ENCODE data around the gene RAB14. TPM values are rescaled to one million over a fixed set of nuclear protein-coding genes. Genes with fewer than 3 reads are reported as not detected.
"Not testable (repeated sequence)": the region's sequence is repeated elsewhere in the genome, so short reads cannot be mapped to it uniquely, and the experiment has no call there.

RAB14 gene
- total RNA-seq, 2 experiments from 2014 or later, result 66.5 to 68.9 TPM

DNA sequence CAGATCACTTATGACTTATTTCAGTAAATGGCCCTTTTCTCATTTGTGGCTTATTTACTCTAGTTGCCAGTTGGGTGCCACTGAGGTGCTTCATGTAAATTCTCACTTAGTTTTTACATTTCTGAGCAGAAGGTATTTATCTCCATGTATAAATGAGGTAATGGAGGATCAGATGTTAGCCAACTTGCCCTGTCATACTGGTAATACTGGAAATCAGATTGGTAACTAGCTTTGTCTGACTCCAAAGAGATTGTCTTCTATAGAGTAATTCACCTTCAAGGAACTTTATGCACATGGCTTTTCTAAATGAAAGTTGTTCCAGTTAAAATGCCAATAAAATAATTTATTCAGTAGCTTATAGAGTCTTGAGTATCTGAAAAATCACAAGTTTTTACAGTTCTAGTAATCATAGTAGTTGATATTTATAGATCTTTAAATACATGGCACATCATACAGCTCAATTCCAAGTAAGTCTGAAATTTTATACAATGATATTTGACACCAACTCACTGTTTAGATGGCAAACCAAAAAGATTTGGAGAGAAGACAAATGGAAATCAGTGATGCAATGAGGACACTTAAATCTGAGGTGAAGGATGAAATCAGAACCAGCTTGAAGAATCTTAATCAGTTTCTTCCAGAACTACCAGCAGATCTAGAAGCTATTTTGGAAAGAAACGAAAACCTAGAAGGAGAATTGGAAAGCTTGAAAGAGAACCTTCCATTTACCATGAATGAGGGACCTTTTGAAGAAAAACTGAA is 28.8 kb downstream of the RAB14 start:
- CTCF ChIA-PET, result no interaction called here
- POLR2A ChIA-PET, result no interaction called here

GRCh38 chr9:121171236-121171635 is 30.4 kb downstream of the RAB14 start:
- CTCF ChIA-PET, result interaction anchor here (1.4 kb wide), 1 partner anchor 33 kb away, joined by 3 read pairs; no protein-coding TSS in a partner anchor
- POLR2A ChIA-PET, result no interaction called here

DNA sequence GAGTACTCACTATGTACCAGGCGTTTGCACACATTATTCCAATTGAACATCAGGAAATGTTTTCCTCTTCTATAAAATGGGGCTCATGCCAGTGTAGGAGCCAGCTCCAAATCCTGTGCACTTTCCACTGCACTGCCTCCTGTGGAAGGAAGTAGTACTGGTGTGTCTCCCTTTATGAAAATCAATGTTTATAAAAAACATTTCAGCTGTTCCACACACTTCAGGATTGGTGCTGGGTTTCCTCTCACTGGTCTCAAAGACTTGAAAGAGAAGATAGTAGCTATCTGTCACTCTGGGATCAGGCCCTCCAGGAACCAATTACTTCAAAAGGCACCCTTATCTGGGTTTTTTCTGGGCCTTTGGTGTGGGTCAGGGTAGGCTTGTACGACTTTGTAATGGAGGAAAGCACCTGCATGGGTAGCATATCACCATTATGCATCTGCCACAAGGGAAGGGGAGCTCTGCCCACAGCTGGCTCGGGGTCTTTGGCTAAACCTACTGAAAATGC is 32.5 kb downstream of the RAB14 start:
- POLR2A ChIA-PET, result no interaction called here
- CTCF ChIA-PET, result interaction anchor here (1.2 to 1.7 kb wide), 3 partner anchors 17 to 250 kb away, joined by 3 to 5 read pairs (median 3); no protein-coding TSS in a partner anchor

DNA sequence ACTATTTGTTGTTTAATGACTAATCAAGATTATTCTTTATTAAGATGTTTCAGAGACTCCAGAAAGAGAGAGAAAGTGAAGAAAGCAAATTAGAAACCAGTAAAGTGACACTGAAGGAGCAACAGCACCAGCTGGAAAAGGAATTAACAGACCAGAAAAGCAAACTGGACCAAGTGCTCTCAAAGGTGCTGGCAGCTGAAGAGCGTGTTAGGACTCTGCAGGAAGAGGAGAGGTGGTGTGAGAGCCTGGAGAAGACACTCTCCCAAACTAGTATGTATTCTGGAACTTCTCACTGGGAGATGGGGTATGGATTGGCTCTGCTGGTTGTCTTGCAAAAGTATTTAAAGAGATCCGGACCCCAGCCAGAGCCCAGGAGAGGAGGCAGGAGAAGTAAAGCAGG is 33.6 kb downstream of the RAB14 start:
- ChIA-PET POLR2A (no interaction called here), CTCF (no interaction called here)

GRCh38 chr9:121160025-121160424 is 41.6 kb downstream of the RAB14 start:
- ChIA-PET CTCF (no interaction called here), POLR2A (no interaction called here)

GRCh38 chr9:121157939-121158338 is 43.7 kb downstream of the RAB14 start:
- ChIA-PET CTCF (no interaction called here), POLR2A (no interaction called here)

DNA sequence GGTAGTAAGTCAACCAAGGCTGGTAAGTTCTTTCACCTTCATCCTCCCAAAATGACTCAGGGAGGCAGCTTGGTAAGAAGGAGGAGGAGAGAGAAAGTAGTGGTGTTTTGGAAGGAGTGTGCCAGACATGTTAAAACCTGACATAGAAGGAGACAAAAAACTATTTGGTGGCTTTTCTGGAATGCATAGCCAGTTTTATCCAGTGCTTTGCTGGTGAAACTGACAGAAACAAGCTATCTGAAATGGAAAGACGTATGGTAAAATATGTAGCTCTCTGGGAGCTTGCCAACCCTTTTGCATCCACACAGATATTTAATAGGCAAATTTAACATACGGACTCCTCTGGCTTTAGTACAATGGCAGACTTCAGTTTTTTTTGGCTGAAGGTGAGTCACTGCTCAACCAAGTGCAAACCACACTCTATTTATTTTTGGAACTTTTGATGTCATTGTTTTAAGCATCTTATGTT is 45.4 kb downstream of the RAB14 start:
- CTCF ChIA-PET, result no interaction called here
- POLR2A ChIA-PET, result no interaction called here

DNA sequence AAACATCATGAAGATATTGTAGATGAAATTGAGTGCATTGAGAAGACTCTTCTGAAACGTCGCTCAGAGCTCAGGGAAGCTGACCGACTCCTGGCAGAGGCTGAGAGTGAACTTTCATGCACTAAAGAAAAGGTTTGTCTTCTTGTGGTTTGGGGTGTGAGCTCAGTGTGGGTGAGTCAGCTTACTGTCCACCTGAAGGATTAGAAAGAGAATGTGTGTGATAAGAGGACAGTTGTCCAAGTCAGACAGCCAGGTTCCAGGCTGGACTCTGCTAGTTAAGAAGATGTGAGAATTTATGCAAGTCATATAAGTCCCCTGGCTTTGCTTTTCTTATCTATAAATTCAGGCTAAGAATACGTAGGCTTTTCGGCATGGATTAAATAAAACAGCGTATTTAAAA is 46.9 kb downstream of the RAB14 start:
- CTCF ChIA-PET, result no interaction called here
- POLR2A ChIA-PET, result no interaction called here

DNA sequence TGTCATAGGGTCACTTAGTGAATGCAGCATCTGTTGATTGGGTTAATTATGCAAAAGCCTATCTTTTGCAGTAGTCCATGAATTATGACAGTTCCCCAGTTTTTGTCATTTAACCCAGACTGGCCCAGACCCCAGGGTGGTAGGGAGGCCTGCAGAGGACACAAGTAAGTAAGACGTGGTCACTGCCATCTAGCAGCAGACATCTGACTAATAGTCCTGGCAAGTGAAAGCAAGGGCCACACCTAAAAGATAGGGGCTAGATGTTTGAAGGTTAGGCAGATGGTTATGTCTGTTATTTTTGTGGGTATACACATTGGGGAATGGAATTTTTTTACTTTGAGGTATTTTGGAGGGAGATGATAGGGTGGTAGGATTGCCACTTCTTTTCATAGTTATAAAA is 48.0 kb downstream of the RAB14 start:
- ChIA-PET CTCF (no interaction called here), POLR2A (no interaction called here)

GRCh38 chr9:121150188-121150587 is 51.5 kb downstream of the RAB14 start:
- CTCF ChIA-PET, result no interaction called here
- POLR2A ChIA-PET, result no interaction called here

- ChIA-PET CTCF (interaction anchor here (0.5 kb wide), 1 partner anchor 22 kb away, joined by 3 read pairs; no protein-coding TSS in a partner anchor), POLR2A (no interaction called here)
Observed at GRCh38 chr9:121144482-121144881, 57.2 kb downstream of the RAB14 start.

DNA sequence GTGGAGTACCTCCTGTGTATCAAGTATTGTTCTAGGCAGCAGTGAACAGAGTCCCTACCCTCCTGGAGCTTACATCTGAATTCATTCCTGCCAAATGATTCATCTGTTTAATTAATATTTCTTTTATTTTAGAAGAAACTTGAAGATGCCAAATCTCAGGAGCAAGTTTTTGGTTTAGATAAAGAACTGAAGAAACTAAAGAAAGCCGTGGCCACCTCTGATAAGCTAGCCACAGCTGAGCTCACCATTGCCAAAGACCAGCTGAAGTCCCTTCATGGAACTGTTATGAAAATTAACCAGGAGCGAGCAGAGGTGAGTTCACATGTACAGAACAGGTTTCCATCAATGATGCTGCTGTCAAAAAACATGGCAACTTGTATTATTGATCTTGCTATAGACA is 57.9 kb downstream of the RAB14 start:
- ChIA-PET CTCF (no interaction called here), POLR2A (no interaction called here)

DNA sequence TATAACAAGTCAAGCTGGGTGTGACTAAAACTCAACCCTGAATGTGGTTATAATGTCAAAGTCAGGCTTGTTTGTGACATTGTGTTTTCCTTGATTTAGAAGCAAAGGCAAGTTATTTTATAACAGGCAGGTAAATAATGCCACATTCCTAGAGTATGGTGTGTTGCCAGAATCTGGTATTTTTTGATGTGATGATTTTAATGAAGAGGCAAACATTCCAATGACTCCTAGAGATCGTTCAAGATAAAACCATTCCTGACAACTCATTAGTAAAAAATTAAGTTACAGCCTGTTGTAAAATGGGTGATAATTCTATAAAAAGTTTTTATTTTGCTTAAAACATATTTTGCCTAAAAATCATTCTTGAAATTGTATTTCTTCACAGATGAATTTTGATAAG is 60.0 kb downstream of the RAB14 start:
- POLR2A ChIA-PET, result no interaction called here
- CTCF ChIA-PET, result no interaction called here

- CTCF ChIA-PET, result no interaction called here
- POLR2A ChIA-PET, result no interaction called here
Observed at GRCh38 chr9:121141306-121141705, 60.4 kb downstream of the RAB14 start.

- ChIA-PET POLR2A (no interaction called here), CTCF (no interaction called here)
Observed at GRCh38 chr9:121140162-121140561, 61.5 kb downstream of the RAB14 start.

DNA sequence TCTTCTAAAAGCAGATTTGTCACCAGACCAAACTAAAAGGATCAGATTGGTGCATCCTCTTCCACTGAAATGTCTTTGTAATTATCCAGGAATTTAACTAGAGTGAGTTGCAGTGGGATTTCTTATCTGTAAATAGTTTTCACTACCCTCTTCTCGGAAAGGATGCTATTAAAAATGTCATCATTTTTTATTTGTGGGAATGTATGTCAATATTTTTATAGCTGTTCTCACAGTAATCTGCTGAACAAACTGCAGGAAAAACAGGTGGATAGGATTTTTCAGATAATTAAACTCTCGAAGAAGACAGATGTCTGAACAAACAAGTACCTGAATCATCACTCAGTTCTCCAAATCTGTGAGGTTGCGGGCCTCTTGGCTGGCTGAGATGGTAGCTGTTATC is 62.7 kb downstream of the RAB14 start:
- ChIA-PET POLR2A (no interaction called here), CTCF (interaction anchor here (0.9 kb wide), 1 partner anchor 32 kb away, joined by 3 read pairs; no protein-coding TSS in a partner anchor)

- CTCF ChIA-PET, result interaction anchor here (0.9 kb wide), 1 partner anchor 32 kb away, joined by 3 read pairs; no protein-coding TSS in a partner anchor
- POLR2A ChIA-PET, result no interaction called here
Observed at GRCh38 chr9:121138561-121138960, 63.1 kb downstream of the RAB14 start.

DNA sequence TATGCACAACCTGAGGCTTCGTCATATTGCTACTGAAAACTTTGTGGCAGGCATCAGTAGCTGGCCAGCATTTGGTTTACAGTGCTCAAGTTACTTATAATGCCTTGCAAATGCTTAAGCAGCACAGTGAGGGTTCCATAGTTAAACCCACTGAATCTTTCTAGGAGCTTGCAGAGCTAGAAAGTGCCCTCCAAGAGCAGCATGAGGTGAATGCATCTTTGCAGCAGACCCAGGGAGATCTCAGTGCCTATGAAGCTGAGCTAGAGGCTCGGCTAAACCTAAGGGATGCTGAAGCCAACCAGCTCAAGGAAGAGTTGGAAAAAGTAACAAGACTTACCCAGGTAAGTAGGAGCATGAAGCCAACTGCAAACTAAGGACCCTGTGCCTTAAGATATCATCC is 66.0 kb downstream of the RAB14 start:
- POLR2A ChIA-PET, result no interaction called here

GRCh38 chr9:121133104-121133816 is 68.4 kb downstream of the RAB14 start:
- ChIA-PET POLR2A (no interaction called here), CTCF (no interaction called here)

More for the DNA sequence above, 66.0 kb downstream of the RAB14 start:
- CTCF ChIA-PET, result no interaction called here

- POLR2A ChIA-PET, CTCF ChIA-PET: not testable (repeated sequence)
Observed at GRCh38 chr9:121129384-121129783, 72.3 kb downstream of the RAB14 start.

Data from activated CD8-positive, alpha-beta memory T cell treated with anti-CD3 and anti-CD28 coated beads for 36 hours (primary cell).